ENCODE measurements around the gene CASP6. TPM values are rescaled to one million over a fixed set of nuclear protein-coding genes. Genes with fewer than 3 reads are reported as not detected.

The CASP6 gene
- polyA plus RNA-seq (2013), result 26.5 and 27.4 TPM in 2 replicates

DNA sequence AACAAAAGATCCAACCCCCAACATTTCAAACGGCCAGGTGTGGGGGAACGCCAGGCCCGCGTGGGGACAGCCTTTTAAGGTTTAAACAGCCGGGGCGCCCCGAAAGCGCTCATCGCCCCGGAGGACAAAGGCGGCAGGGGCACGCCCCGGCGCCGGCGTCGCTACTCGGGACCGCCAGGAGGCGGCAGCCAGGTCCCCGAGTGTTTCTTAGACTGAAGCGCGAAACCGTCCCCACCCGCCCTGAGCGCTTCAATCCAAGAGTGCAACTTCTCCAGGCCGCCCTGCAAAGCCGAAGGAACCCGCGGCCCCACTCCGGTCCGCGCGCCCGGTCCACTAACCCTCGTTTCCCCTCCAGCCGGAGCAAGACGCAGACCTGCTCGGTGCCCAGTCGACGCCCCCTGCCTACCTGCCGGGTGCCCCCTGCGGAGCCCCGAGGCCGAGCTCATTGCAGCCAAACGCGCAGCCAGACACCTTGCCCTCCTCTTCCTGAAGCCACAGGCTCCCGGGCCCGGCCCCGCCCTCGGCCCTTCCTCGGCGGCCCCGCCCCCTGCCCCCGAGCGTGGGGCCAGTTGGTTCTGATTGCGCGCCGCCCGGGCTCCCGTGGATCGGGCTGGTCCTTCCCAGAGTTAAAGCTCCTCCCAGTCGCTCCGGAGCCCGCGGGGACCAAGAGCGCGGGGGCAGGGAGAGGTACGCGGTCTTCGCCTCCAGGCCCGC is at the start of gene CASP6:
Gene CASP6 (minus strand): TSS at position 496 of the 714 bp plus-strand sequence. CDS start 50 bp downstream, at position 446.
- Histone ChIP-seq H2AFZ (ENCODE audit: insufficient read depth, low read length, poor library complexity) (peak within 1 kb of the TSS; percentile 62), H2BK12ac (ENCODE audit: low read length) (peak within 1 kb of the TSS; percentile 34), H2AK5ac (ENCODE audit: low read length) (no peak within 1 kb of the TSS), H3K14ac (ENCODE audit: low read length) (peak within 1 kb of the TSS; percentile 75), H3K27ac (ENCODE audit: low read depth, low read length) (peak within 1 kb of the TSS; percentile 40), H4K8ac (ENCODE audit: low read depth, low read length) (peak within 1 kb of the TSS; percentile 78), H3K23ac (ENCODE audit: low read length) (no peak within 1 kb of the TSS), H2BK120ac (ENCODE audit: insufficient read depth, low read length, poor library complexity) (peak within 1 kb of the TSS; percentile 64), H3K4ac (ENCODE audit: low read depth, low read length) (peak within 1 kb of the TSS; percentile 40), H2BK5ac (ENCODE audit: low read depth, low read length, poor library complexity) (peak within 1 kb of the TSS; percentile 68), H3K9ac (ENCODE audit: low read length) (peak within 1 kb of the TSS; percentile 62), H3K4me2 (ENCODE audit: low read length) (peak within 1 kb of the TSS; percentile 79), H3K18ac (ENCODE audit: low read length) (peak within 1 kb of the TSS; percentile 48), H3K4me3 (ENCODE audit: low read depth, low read length) (peak within 1 kb of the TSS; percentile 85), H3K9me3 (ENCODE audit: insufficient read depth, low read depth, low read length) (no peaks in the 10 kb centered on the region), H3K4me1 (ENCODE audit: control insufficient read depth in 1 of 2, insufficient read depth in 2 of 2, low read length in 2 of 2) (peaks cover 5 to 10% of the 10 kb centered on the region in 2 experiments), H4K12ac (ENCODE audit: low read depth, low read length) (peak within 1 kb of the TSS; percentile 82), H3K79me1 (ENCODE audit: low read length) (peaks cover 10% of the 10 kb centered on the region), H3K27me3 (ENCODE audit: insufficient read depth, low read length) (no peaks in the 10 kb centered on the region), H3K79me2 (ENCODE audit: control insufficient read depth, insufficient read depth, low read length, poor library complexity) (peaks cover 10% of the 10 kb centered on the region), H4K91ac (ENCODE audit: low read depth, low read length) (peak within 1 kb of the TSS; percentile 56), H3K36me3 (ENCODE audit: control insufficient read depth in 1 of 2, insufficient read depth in 2 of 2, low read length in 2 of 2) (peaks cover 0 to 4% of the 10 kb centered on the region in 2 experiments)
- peak; percentile 60 to 72 for DNase-seq
- WGBS (ENCODE audit: extremely low coverage, insufficient coverage, insufficient read length), result no CpG with 5 or more reads among the region's 72 CpGs

DNA sequence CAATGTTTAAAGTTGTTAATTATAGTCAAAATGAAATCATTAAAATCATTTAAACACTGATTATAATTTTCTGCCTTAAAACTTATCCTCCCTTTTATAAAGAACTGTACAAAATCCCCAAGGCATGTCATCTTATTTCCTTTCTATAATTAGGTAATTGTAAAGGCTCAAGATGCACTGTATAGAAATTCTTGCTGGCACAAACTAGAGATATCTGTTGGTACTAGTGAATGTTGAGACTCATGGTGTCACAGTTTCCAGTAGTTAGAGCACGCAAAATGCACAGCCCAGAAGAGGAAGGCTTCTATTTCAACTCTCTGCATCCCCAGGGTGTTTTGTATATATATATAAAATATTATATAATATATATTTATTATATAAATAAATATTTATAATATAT is 49.3 kb upstream of the CASP6 start:
- Histone ChIP-seq H3K36me3 (ENCODE audit: control insufficient read depth in 1 of 2, insufficient read depth in 2 of 2, low read length in 2 of 2) (no peaks in the 10 kb centered on the region), H4K12ac (ENCODE audit: low read depth, low read length) (no peak overlapping the region), H4K91ac (ENCODE audit: low read depth, low read length) (no peak overlapping the region), H3K4me3 (ENCODE audit: low read depth, low read length) (no peak overlapping the region), H2AFZ (ENCODE audit: insufficient read depth, low read length, poor library complexity) (no peak overlapping the region), H3K9me3 (ENCODE audit: insufficient read depth, low read depth, low read length) (no peaks in the 10 kb centered on the region), H3K23ac (ENCODE audit: low read length) (no peak overlapping the region), H3K14ac (ENCODE audit: low read length) (no peak overlapping the region), H4K8ac (ENCODE audit: low read depth, low read length) (no peak overlapping the region), H3K79me2 (ENCODE audit: control insufficient read depth, insufficient read depth, low read length, poor library complexity) (no peaks in the 10 kb centered on the region), H3K4me2 (ENCODE audit: low read length) (no peak overlapping the region), H2BK12ac (ENCODE audit: low read length) (no peak overlapping the region), H3K4ac (ENCODE audit: low read depth, low read length) (no peak overlapping the region), H3K27ac (ENCODE audit: low read depth, low read length) (no peak overlapping the region), H3K18ac (ENCODE audit: low read length) (no peak overlapping the region), H3K79me1 (ENCODE audit: low read length) (no peaks in the 10 kb centered on the region), H3K27me3 (ENCODE audit: insufficient read depth, low read length) (no peaks in the 10 kb centered on the region), H2AK5ac (ENCODE audit: low read length) (no peak overlapping the region), H3K9ac (ENCODE audit: low read length) (no peak overlapping the region), H2BK120ac (ENCODE audit: insufficient read depth, low read length, poor library complexity) (no peak overlapping the region), H3K4me1 (ENCODE audit: control insufficient read depth in 1 of 2, insufficient read depth in 2 of 2, low read length in 2 of 2) (no peaks in the 10 kb centered on the region), H2BK5ac (ENCODE audit: low read depth, low read length, poor library complexity) (no peak overlapping the region)
- no peak for DNase-seq
- no CpG with 5 or more reads among the region's 1 CpG for WGBS (ENCODE audit: extremely low coverage, insufficient coverage, insufficient read length)

- H3K23ac ChIP-seq (ENCODE audit: low read length), result no peak overlapping the region
- no peak overlapping the region for H2BK120ac ChIP-seq (ENCODE audit: insufficient read depth, low read length, poor library complexity)
- no peaks in the 10 kb centered on the region for H3K27me3 ChIP-seq (ENCODE audit: insufficient read depth, low read length)
- H3K4me1 ChIP-seq (ENCODE audit: control insufficient read depth in 1 of 2, insufficient read depth in 2 of 2, low read length in 2 of 2), result no peaks in the 10 kb centered on the region
- no peak overlapping the region for H3K4me2 ChIP-seq (ENCODE audit: low read length)
- no peak overlapping the region for H2AFZ ChIP-seq (ENCODE audit: insufficient read depth, low read length, poor library complexity)
- no peaks in the 10 kb centered on the region for H3K79me1 ChIP-seq (ENCODE audit: low read length)
- WGBS (ENCODE audit: extremely low coverage, insufficient coverage, insufficient read length), result no CpG with 5 or more reads among the region's 4 CpGs
- H4K91ac ChIP-seq (ENCODE audit: low read depth, low read length), result no peak overlapping the region
- H3K14ac ChIP-seq (ENCODE audit: low read length), result no peak overlapping the region
- H4K12ac ChIP-seq (ENCODE audit: low read depth, low read length), result no peak overlapping the region
- H3K79me2 ChIP-seq (ENCODE audit: control insufficient read depth, insufficient read depth, low read length, poor library complexity), result no peaks in the 10 kb centered on the region
- H3K36me3 ChIP-seq (ENCODE audit: control insufficient read depth in 1 of 2, insufficient read depth in 2 of 2, low read length in 2 of 2), result no peaks in the 10 kb centered on the region
- no peak for DNase-seq
- no peak overlapping the region for H2AK5ac ChIP-seq (ENCODE audit: low read length)
- no peak overlapping the region for H3K4me3 ChIP-seq (ENCODE audit: low read depth, low read length)
- no peak overlapping the region for H3K27ac ChIP-seq (ENCODE audit: low read depth, low read length)
- H2BK12ac ChIP-seq (ENCODE audit: low read length), result no peak overlapping the region
- H3K4ac ChIP-seq (ENCODE audit: low read depth, low read length), result no peak overlapping the region
- no peak overlapping the region for H3K9ac ChIP-seq (ENCODE audit: low read length)
- no peak overlapping the region for H4K8ac ChIP-seq (ENCODE audit: low read depth, low read length)
- H3K18ac ChIP-seq (ENCODE audit: low read length), result no peak overlapping the region
- H2BK5ac ChIP-seq (ENCODE audit: low read depth, low read length, poor library complexity), result no peak overlapping the region
- no peaks in the 10 kb centered on the region for H3K9me3 ChIP-seq (ENCODE audit: insufficient read depth, low read depth, low read length)
Measured at GRCh38 chr4:109751852-109752251, 48.6 kb upstream of the CASP6 start.

- no CpG with 5 or more reads among the region's 4 CpGs for WGBS (ENCODE audit: extremely low coverage, insufficient coverage, insufficient read length)
- H3K4me1 ChIP-seq (ENCODE audit: control insufficient read depth in 1 of 2, insufficient read depth in 2 of 2, low read length in 2 of 2), result no peaks in the 10 kb centered on the region
- no peaks in the 10 kb centered on the region for H3K27me3 ChIP-seq (ENCODE audit: insufficient read depth, low read length)
- no peak overlapping the region for H4K8ac ChIP-seq (ENCODE audit: low read depth, low read length)
- no peak overlapping the region for H4K12ac ChIP-seq (ENCODE audit: low read depth, low read length)
- no peak overlapping the region for H3K14ac ChIP-seq (ENCODE audit: low read length)
- no peak overlapping the region for H3K18ac ChIP-seq (ENCODE audit: low read length)
- H3K9ac ChIP-seq (ENCODE audit: low read length), result no peak overlapping the region
- DNase-seq, result no peak
- H3K79me1 ChIP-seq (ENCODE audit: low read length), result no peaks in the 10 kb centered on the region
- H2AK5ac ChIP-seq (ENCODE audit: low read length), result no peak overlapping the region
- no peak overlapping the region for H3K27ac ChIP-seq (ENCODE audit: low read depth, low read length)
- H2BK5ac ChIP-seq (ENCODE audit: low read depth, low read length, poor library complexity), result no peak overlapping the region
- no peaks in the 10 kb centered on the region for H3K79me2 ChIP-seq (ENCODE audit: control insufficient read depth, insufficient read depth, low read length, poor library complexity)
- H3K4me3 ChIP-seq (ENCODE audit: low read depth, low read length), result no peak overlapping the region
- no peak overlapping the region for H2AFZ ChIP-seq (ENCODE audit: insufficient read depth, low read length, poor library complexity)
- H2BK120ac ChIP-seq (ENCODE audit: insufficient read depth, low read length, poor library complexity), result no peak overlapping the region
- no peaks in the 10 kb centered on the region for H3K36me3 ChIP-seq (ENCODE audit: control insufficient read depth in 1 of 2, insufficient read depth in 2 of 2, low read length in 2 of 2)
- no peak overlapping the region for H2BK12ac ChIP-seq (ENCODE audit: low read length)
- no peaks in the 10 kb centered on the region for H3K9me3 ChIP-seq (ENCODE audit: insufficient read depth, low read depth, low read length)
- H4K91ac ChIP-seq (ENCODE audit: low read depth, low read length), result no peak overlapping the region
- no peak overlapping the region for H3K4ac ChIP-seq (ENCODE audit: low read depth, low read length)
- H3K4me2 ChIP-seq (ENCODE audit: low read length), result no peak overlapping the region
- H3K23ac ChIP-seq (ENCODE audit: low read length), result no peak overlapping the region
Measured at GRCh38 chr4:109750652-109751244, 47.5 kb upstream of the CASP6 start.
